Retinal pigment epithelial cell (primary cell): ENCODE results near the gene SUMF2.
"Not testable (repeated sequence)": the region's sequence is repeated elsewhere in the genome, so short reads cannot be mapped to it uniquely, and the experiment has no call there.

ENCODE experiments used
- DNase-seq: peaks from one replicate; pipeline ENCODE4 v3.0.0-alpha.2; 2010; ENCODE audit warnings: low read depth
- H3K4me3 ChIP-seq: 2 replicates; pipeline ENCODE4 v1.5.1; 2011; ENCODE audit warnings: mild to moderate bottlenecking, low read length, control low read depth, moderate library complexity
- CTCF ChIP-seq: conservative IDR thresholded peaks from 2 replicates; pipeline ENCODE4 v1.5.1; 2011; ENCODE audit warnings: low read depth, low read length, control low read depth, inconsistent platforms

SUMF2 gene

DNA sequence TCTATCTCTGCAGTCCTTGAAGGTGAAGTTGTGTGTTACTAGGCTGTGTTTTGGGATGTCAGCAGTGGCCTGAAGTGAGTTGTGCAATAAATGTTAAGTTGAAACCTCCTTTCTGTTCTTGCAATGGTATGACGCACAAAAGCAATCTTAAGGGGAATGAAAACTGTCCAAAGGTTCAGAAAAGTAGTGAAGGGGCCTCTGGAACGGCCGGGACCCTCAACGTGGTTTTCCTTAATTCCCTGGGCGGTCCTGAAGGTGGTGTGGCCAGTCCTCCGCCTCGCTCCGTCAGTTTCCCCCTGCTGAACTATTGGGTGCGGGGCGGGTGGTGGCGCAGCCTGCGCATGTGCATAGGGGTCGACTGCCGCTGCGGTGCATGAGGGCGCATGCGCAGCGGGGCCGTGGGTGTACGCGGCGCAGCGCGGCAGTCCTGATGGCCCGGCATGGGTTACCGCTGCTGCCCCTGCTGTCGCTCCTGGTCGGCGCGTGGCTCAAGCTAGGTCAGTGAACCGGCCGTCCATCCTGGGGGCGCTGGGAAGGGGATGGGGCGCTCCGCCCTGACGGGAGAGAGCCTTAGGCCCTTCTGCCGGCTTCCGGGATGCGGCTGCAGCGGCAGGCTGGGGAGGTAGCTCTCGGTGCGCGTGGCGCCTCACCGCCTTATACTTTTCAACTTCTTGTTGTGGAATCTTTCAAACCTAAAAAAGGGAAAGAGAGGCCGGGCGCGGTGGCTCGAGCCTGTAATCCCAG lies at the start of gene SUMF2:
Gene SUMF2 (plus strand): TSS at position 405 of the 744 bp plus-strand sequence. CDS start 26 bp downstream, at position 431.
- peak; percentile 54 for DNase-seq
- peak; percentile 12 for TF ChIP-seq CTCF
- H3K4me3 ChIP-seq, result peak within 1 kb of the TSS; percentile 82

GRCh38 chr7:56017015-56017414 lies 47.1 kb upstream of the SUMF2 start:
- not testable (repeated sequence) for DNase-seq, H3K4me3 ChIP-seq

DNA sequence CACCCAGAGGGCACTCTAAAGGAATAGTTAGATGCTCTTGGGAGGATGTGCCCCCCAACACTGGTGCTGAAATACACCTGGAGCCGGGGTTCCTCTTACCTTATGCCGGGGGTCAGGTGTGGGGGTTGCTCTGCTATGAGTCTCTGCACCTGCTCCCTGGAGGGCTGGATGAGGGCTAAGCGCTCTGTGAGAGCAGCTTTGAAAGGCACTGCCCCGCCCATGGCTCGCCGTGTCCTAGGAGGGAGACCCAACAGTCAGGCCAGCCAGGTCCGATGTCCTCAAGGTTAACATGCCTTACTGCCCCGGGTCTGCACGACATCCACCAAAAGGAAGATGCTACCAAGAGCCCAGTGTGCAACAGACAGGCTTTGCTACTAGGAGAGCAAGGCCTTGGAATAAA lies 44.6 kb upstream of the SUMF2 start:
- H3K4me3 ChIP-seq, result no peak overlapping the region
- TF ChIP-seq CTCF, result no peak

GRCh38 chr7:56023500-56023899 lies 40.6 kb upstream of the SUMF2 start:
- no peak for TF ChIP-seq CTCF
- no peak overlapping the region for H3K4me3 ChIP-seq
- no peak for DNase-seq

More for the DNA sequence above, 44.6 kb upstream of the SUMF2 start:
- no peak for DNase-seq

DNA sequence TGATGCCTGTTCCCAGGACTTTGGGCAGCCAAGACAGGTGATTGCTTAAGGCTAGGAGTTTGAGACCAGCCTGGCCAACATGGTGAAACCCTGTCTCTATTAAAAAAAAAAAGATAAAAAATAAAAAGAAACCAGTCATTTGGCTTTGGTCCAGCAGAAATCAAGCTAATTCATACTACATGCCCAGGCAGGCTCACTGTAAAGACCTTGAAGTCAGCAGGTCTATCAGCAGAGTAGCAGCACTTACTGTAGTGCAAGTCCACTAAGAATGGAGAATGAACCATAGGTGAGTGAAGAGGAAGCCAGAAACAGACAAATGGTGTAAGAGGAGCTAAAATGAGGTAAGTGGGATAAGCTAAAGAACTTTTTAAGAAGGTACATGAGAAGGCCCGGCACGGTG lies 37.5 kb upstream of the SUMF2 start:
- no peak overlapping the region for H3K4me3 ChIP-seq
- no peak for DNase-seq
- TF ChIP-seq CTCF, result no peak

GRCh38 chr7:56028942-56029630 lies 35.0 kb upstream of the SUMF2 start:
- TF ChIP-seq CTCF, result no peak
- DNase-seq, result no peak
- H3K4me3 ChIP-seq, result no peak overlapping the region

- DNase-seq, result no peak
- TF ChIP-seq CTCF, result no peak
- no peak overlapping the region for H3K4me3 ChIP-seq
Measured at GRCh38 chr7:56030340-56030739, 33.7 kb upstream of the SUMF2 start.

DNA sequence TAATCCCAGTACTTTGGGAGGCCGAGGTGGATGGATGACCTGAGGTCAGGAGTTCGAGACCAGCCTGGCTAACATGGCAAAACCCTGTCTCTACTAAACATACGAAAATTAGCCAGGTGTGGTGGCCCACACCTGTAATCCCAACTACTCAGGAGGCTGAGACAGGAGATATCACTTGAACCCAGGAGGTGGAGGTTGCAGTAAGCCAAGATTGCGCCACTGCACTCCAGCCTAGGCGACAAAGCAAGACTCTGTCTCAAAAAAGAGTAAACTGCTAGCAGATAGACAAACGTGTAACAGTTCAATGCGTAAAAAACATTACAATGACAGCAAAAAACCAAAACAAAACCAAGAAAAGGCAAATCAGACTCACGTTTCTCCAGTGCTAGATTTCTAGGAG lies 32.5 kb upstream of the SUMF2 start:
- not testable (repeated sequence) for DNase-seq, H3K4me3 ChIP-seq

GRCh38 chr7:56032578-56032977 lies 31.5 kb upstream of the SUMF2 start:
- not testable (repeated sequence) for DNase-seq, H3K4me3 ChIP-seq
